Cardiac fibroblast (primary cell): ENCODE data around the gene BACH2.

Experiments
- DNase-seq, 2 donors: peaks; one replicate each; pipeline versions ENCODE4 v3.0.0 to v3.0.0-alpha.2; 2010; ENCODE audit warnings: low read depth in 2 of 2
- H3K4me3 ChIP-seq, 2 donors: replicated peaks in 1 of 2; 1 replicate in 1 of 2; 2 replicates in 1 of 2; pipeline ENCODE4 v1.5.1; 2011; ENCODE audit warnings: low read depth in 2 of 2, low read length in 2 of 2, mild to moderate bottlenecking in 2 of 2, moderate library complexity in 1 of 2
- CTCF ChIP-seq: IDR thresholded peaks from one replicate; pipeline ENCODE4 v1.5.1; 2011; ENCODE audit warnings: low read depth, mild to moderate bottlenecking, low read length, inconsistent platforms

BACH2 gene

GRCh38 chr6:90162648-90163387 is 133.8 kb downstream of the BACH2 start:
- H3K4me3 ChIP-seq = no peak overlapping the region
- no peak for DNase-seq
- no peak for TF ChIP-seq CTCF

- DNase-seq = no peak
- no peak for TF ChIP-seq CTCF
- H3K4me3 ChIP-seq = no peak overlapping the region
Measured at GRCh38 chr6:90160013-90160412, 136.6 kb downstream of the BACH2 start.

GRCh38 chr6:90159452-90159851 is 137.2 kb downstream of the BACH2 start:
- DNase-seq = no peak
- no peak for TF ChIP-seq CTCF
- H3K4me3 ChIP-seq = no peak overlapping the region

GRCh38 chr6:90158936-90159335 is 137.7 kb downstream of the BACH2 start:
- no peak for TF ChIP-seq CTCF

GRCh38 chr6:90157441-90157840 is 139.2 kb downstream of the BACH2 start:
- TF ChIP-seq CTCF = no peak
- DNase-seq = no peak
- no peak overlapping the region for H3K4me3 ChIP-seq

More at GRCh38 chr6:90158936-90159335, 137.7 kb downstream of the BACH2 start:
- no peak for DNase-seq
- no peak overlapping the region for H3K4me3 ChIP-seq

GRCh38 chr6:90156861-90157260 is 139.8 kb downstream of the BACH2 start:
- H3K4me3 ChIP-seq = no peak overlapping the region
- TF ChIP-seq CTCF = no peak
- DNase-seq = no peak
